SK-N-SH treated with all-trans-retinoic acid at 6 μM for 48 hours (cell line): ENCODE data around the gene SIRPG.

Experiments used
- ATAC-seq: fragments of 200-7000 bp; cut with Tn5 transposase; 3 replicates; pipeline ENCODE4 v1.9.1; 2020; ENCODE audit warnings: mild to moderate bottlenecking, moderate library complexity
- ARNTL ChIP-seq: fragments of 450-650 bp; formaldehyde crosslinking; IDR thresholded peaks from 2 replicates; pipeline ENCODE4 v1.5.0; 2020; ENCODE audit warnings: low read depth, mild to moderate bottlenecking, moderate library complexity, borderline replicate concordance
- BACH2 ChIP-seq: fragments of 250-450 bp; sonication (Bioruptor Pico); IDR thresholded peaks from 2 replicates; pipeline ENCODE4 v1.9.0; 2021; ENCODE audit warnings: mild to moderate bottlenecking, borderline replicate concordance
- CSDC2 ChIP-seq: fragments of 250-450 bp; sonication (Bioruptor Pico); IDR thresholded peaks from 2 replicates; pipeline ENCODE4 v1.5.0; 2020; ENCODE audit warnings: mild to moderate bottlenecking, moderate library complexity
- CSRNP3 ChIP-seq: fragments of 250-450 bp; sonication (Bioruptor Pico); IDR thresholded peaks from 2 replicates; pipeline ENCODE4 v1.5.1; 2021; ENCODE audit warnings: mild to moderate bottlenecking, moderate library complexity
- ESRRG ChIP-seq: fragments of 250-450 bp; sonication (Bioruptor Pico); IDR thresholded peaks from 2 replicates; pipeline ENCODE4 v1.6.1; 2021; ENCODE audit warnings: mild to moderate bottlenecking
- OSR1 ChIP-seq: fragments of 250-450 bp; sonication (Bioruptor Pico); IDR thresholded peaks from 2 replicates; pipeline ENCODE4 v1.8.0; 2022; ENCODE audit warnings: moderate library complexity, mild to moderate bottlenecking, inconsistent platforms
- PATZ1 ChIP-seq: fragments of 250-450 bp; sonication (Bioruptor Pico); IDR thresholded peaks from 2 replicates; pipeline ENCODE4 v1.8.0; 2020; ENCODE audit warnings: mild to moderate bottlenecking, moderate library complexity, borderline replicate concordance
- PPARA ChIP-seq: fragments of 250-450 bp; sonication (Bioruptor Pico); IDR thresholded peaks from 2 replicates; pipeline ENCODE4 v1.5.0; 2020; ENCODE audit warnings: mild to moderate bottlenecking, borderline replicate concordance
- SNAI2 ChIP-seq: fragments of 250-450 bp; sonication (Bioruptor Pico); IDR thresholded peaks from 2 replicates; pipeline ENCODE4 v1.5.0; 2020; ENCODE audit warnings: mild to moderate bottlenecking, moderate library complexity
- TCF4 ChIP-seq: fragments of 250-450 bp; sonication (Bioruptor Pico); IDR thresholded peaks from 2 replicates; pipeline ENCODE4 v1.8.0; 2021; ENCODE audit warnings: mild to moderate bottlenecking, moderate library complexity, borderline replicate concordance
- TOX ChIP-seq: fragments of 250-450 bp; sonication (Bioruptor Pico); IDR thresholded peaks from 2 replicates; pipeline ENCODE4 v1.8.0; 2021; ENCODE audit warnings: mild to moderate bottlenecking, moderate library complexity, borderline replicate concordance
- TSHZ2 ChIP-seq: fragments of 250-450 bp; sonication (Bioruptor Pico); IDR thresholded peaks from 2 replicates; pipeline ENCODE4 v1.5.0; 2020; ENCODE audit warnings: mild to moderate bottlenecking, moderate library complexity
- ZC3H10 ChIP-seq: fragments of 250-450 bp; sonication (Bioruptor Pico); IDR thresholded peaks from 2 replicates; pipeline ENCODE4 v1.5.1; 2021; ENCODE audit warnings: mild to moderate bottlenecking, moderate library complexity
- ZFP3 ChIP-seq: fragments of 250-450 bp; sonication (Bioruptor Pico); IDR thresholded peaks from 2 replicates; pipeline ENCODE4 v1.5.0; 2020; ENCODE audit warnings: mild to moderate bottlenecking, moderate library complexity
- ZFP30 ChIP-seq: fragments of 450-650 bp; formaldehyde crosslinking; IDR thresholded peaks from 2 replicates; pipeline ENCODE4 v1.5.0; 2022; ENCODE audit warnings: mild to moderate bottlenecking, moderate library complexity
- ZNF70 ChIP-seq: fragments of 450-650 bp; formaldehyde crosslinking; IDR thresholded peaks from 2 replicates; pipeline ENCODE4 v1.5.0; 2020; ENCODE audit warnings: mild to moderate bottlenecking, moderate library complexity
- ZNF8 ChIP-seq: fragments of 450-650 bp; formaldehyde crosslinking; IDR thresholded peaks from 2 replicates; pipeline ENCODE4 v1.5.0; 2020; ENCODE audit warnings: mild to moderate bottlenecking, moderate library complexity
- TF ChIP-seq, protein P1 (sequence below): fragments of 250-450 bp; sonication (Bioruptor Pico); IDR thresholded peaks from 2 replicates; pipeline ENCODE4 v1.8.0; 2021; ENCODE audit warnings: low read depth, mild to moderate bottlenecking, moderate library complexity, borderline replicate concordance
- TF ChIP-seq, protein P2 (sequence below): fragments of 250-450 bp; sonication (Bioruptor Pico); IDR thresholded peaks from 2 replicates; pipeline ENCODE4 v1.5.1; 2020; ENCODE audit warnings: low read depth, mild to moderate bottlenecking, moderate library complexity

SIRPG gene

DNA sequence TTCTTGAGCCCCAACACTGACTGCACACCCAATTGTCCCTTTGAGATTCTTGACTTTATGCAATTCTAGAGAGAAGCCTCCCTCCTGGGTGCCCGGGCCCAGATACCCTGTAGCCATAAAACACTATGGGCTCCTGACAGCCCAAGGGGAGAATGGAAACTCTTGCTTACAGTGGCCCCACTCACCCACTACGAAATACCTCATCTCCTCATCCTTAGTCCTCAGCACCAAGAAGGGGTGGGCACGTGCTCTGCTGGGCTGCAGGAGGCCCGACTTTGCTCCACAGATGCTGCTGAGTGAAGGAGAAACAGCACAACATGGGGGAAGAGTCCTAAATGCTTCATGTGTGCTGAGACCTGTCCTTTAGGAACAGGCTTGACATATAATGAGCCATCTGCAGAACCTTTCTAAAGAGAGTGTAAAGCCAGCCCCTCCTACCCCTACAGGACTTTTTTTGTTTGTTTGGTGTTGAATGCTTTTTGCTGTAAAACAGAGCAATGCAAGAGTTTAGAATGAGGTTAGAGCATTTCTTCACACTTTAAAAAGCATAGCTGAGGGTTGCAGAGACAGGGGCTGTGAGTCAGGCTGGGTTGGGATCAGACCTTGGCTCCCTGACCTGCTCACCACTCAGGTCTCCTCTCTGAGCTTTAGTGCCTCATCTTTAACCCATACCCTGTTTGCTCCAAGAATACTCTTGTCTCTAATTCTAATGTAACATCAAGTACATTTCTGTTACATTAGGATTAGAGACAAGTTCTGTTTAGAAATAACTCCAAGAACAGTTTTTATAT is 17.6 kb upstream of the SIRPG start:
- ATAC-seq: no peak
- TF ChIP-seq BACH2 (CRISPR knock-in tag) (no peak), PATZ1 (CRISPR knock-in tag) (no peak), ZC3H10 (CRISPR knock-in tag) (no peak), TCF4 (CRISPR knock-in tag) (no peak), PPARA (no peak), ESRRG (CRISPR knock-in tag) (no peak), ZFP3 (CRISPR knock-in tag) (no peak), ZNF70 (CRISPR knock-in tag) (no peak), ARNTL (CRISPR knock-in tag) (no peak), TOX (CRISPR knock-in tag) (no peak), OSR1 (CRISPR knock-in tag) (no peak), TSHZ2 (CRISPR knock-in tag) (no peak), SNAI2 (no peak), CSRNP3 (CRISPR knock-in tag) (no peak), ZNF8 (CRISPR knock-in tag) (no peak), ZFP30 (CRISPR knock-in tag) (no peak), CSDC2 (no peak)
- TF ChIP-seq, protein P1, sequence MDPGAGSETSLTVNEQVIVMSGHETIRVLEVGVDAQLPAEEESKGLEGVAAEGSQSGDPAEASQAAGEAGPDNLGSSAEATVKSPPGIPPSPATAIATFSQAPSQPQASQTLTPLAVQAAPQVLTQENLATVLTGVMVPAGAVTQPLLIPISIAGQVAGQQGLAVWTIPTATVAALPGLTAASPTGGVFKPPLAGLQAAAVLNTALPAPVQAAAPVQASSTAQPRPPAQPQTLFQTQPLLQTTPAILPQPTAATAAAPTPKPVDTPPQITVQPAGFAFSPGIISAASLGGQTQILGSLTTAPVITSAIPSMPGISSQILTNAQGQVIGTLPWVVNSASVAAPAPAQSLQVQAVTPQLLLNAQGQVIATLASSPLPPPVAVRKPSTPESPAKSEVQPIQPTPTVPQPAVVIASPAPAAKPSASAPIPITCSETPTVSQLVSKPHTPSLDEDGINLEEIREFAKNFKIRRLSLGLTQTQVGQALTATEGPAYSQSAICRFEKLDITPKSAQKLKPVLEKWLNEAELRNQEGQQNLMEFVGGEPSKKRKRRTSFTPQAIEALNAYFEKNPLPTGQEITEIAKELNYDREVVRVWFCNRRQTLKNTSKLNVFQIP (CRISPR knock-in tag): no peak
- TF ChIP-seq, protein P2, sequence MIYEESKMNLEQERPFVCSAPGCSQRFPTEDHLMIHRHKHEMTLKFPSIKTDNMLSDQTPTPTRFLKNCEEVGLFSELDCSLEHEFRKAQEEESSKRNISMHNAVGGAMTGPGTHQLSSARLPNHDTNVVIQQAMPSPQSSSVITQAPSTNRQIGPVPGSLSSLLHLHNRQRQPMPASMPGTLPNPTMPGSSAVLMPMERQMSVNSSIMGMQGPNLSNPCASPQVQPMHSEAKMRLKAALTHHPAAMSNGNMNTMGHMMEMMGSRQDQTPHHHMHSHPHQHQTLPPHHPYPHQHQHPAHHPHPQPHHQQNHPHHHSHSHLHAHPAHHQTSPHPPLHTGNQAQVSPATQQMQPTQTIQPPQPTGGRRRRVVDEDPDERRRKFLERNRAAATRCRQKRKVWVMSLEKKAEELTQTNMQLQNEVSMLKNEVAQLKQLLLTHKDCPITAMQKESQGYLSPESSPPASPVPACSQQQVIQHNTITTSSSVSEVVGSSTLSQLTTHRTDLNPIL (CRISPR knock-in tag): no peak

DNA sequence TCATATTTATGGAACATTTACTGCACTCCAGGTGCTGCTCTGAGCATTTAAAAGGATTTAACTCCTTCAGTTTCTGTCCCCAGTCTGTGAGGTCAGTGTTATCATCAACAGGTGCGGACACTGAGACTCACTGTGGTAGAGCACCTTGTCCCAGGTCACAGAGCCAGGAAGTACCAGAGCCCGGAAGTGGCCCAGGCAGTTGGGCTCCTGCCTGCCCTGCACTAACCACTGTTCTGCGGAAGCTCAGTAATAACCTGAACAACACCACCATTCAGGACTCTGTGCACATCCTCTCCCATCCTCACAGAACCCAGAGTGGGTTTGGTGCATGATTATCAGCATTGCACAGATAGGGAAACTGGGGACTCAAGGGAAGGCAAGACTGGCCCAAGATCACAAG is 16.8 kb upstream of the SIRPG start:
- TF ChIP-seq ZFP3 (CRISPR knock-in tag): no peak
- no peak for ATAC-seq

GRCh38 chr20:1673424-1673823 is 15.8 kb upstream of the SIRPG start:
- no peak for ATAC-seq
- no peak for TF ChIP-seq ZNF8 (CRISPR knock-in tag)
- TF ChIP-seq ZNF70 (CRISPR knock-in tag): no peak
- no peak for TF ChIP-seq ARNTL (CRISPR knock-in tag)
- TF ChIP-seq, protein P1 (CRISPR knock-in tag): no peak
- no peak for TF ChIP-seq SNAI2
- no peak for TF ChIP-seq TSHZ2 (CRISPR knock-in tag)
- no peak for TF ChIP-seq PATZ1 (CRISPR knock-in tag)
- no peak for TF ChIP-seq ZFP30 (CRISPR knock-in tag)
- no peak for TF ChIP-seq ZC3H10 (CRISPR knock-in tag)
